Left lobe of liver (tissue), 2 donors: ENCODE measurements around the gene GLYATL1. TPM values are rescaled to one million over a fixed set of nuclear protein-coding genes. Genes with fewer than 3 reads are reported as not detected.

Experiments
- ATAC-seq: fragments of 200-7000 bp; cut with Tn5 transposase; one replicate; pipeline ENCODE4 v1.9.1; 2020; ENCODE audit warnings: mild to moderate bottlenecking, moderate library complexity
- DNase-seq: peaks from one replicate; pipeline ENCODE4 v3.0.0-alpha.2; 2020; ENCODE audit warnings: low spot score
- total RNA-seq: library from RNA; stranded (reverse); gene quantifications from one replicate; pipeline ENCODE4 v1.2.1, GENCODE V29; 2021
- donor health status: DM: no; HTN: no; CAD: no; lungs with moderate emphysema.
- donor health status: DM: no; HTN: yes; CAD: no.

The GLYATL1 gene
- total RNA-seq, 1 donor from 2014 or later = 374 TPM

DNA sequence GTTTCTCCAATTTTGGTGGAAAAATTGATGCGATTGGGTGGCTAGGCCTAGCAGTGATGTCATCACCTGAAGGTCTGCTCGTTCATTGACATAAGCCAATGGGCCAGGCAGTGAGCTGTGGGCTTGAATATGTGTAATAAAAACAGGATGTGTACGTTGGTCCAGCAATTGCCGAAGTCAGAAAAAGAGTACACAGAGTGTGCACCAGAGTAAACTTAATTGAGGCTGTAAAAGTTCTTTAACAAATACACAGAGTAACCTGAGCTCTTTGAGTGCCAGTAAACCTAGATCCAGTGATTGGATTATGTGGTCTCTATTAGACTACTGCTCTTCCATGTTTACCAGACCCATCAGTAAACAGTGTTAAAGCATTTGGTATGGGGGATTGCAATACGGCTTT is 13.0 kb upstream of the GLYATL1 start:
- DNase-seq (no peak), ATAC-seq (no peak)

DNA sequence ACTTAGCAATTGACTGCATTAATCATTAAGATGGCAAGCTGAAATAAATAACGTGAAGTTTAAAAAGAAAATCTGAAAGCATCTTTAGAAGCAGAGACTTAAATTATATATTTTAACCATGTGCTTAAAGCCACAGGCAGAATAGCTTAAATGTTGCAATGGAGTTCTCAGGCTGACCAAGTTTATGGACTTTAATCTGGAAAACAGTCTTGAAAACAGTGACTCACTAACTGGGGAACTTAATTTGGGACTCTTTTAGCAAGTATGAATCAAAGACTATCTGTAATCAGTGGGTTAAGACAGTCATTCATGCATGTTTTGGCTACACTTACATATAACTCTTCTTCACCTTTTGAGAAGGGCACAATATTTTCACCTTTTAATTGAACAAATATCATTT is 12.6 kb upstream of the GLYATL1 start:
- ATAC-seq (peak; percentile 3), DNase-seq (no peak)

DNA sequence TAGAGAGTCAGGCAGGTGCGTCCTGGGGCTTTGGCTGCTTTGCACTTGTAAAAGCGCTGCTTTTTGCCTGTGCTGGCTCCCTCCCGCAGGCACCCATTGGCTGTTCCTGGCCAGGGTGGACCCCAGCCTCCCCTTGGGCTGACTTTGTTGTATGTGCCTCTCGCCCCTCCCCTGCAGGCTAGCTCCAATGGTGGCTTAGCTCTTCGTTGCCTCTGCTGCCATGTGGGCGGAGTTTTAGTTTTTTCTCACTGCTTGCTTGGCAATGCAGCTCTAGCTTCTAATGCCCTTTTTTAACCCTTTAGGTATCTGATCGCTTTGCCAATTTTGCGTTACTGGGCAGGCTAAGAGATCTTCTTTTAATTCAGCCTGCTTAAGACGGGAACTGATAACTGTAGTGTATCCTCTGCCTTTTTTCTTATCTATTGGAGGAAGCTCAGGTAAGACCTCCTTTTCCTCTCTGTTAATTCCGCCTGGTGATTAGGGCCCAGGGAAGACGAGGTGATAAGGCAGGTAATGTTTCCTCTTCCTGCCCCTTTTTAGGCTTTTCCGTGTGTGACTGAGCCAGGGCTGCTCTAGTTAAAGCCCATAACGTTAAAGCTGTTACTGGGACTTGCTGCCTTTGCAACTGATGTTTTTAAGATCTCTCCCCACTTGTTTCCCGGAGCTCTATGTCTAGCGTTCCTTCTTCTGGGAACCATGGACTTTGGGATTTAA is 11.7 kb upstream of the GLYATL1 start:
- ATAC-seq = peak; percentile 90
- peak; percentile 96 for DNase-seq

DNA sequence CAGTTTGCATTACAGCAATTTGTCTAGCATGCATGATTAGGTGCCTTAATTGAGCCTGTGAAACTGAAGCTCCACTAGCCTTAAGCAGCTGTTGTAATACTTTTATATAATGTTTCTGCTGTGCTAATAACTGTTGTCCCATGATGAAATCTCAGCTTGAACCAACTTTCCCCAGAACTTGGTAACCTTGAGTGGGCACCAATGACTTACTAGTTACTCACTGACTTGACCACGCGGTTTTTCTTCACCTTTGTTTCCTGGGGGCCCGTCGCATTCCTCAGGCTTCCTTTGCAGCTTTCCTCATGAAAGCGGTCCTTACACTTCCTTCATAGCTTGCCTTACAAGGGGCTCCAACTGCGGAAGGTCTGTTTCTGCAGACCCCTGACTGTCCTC is 11.2 kb upstream of the GLYATL1 start:
- ATAC-seq = peak; percentile 5
- DNase-seq = no peak

DNA sequence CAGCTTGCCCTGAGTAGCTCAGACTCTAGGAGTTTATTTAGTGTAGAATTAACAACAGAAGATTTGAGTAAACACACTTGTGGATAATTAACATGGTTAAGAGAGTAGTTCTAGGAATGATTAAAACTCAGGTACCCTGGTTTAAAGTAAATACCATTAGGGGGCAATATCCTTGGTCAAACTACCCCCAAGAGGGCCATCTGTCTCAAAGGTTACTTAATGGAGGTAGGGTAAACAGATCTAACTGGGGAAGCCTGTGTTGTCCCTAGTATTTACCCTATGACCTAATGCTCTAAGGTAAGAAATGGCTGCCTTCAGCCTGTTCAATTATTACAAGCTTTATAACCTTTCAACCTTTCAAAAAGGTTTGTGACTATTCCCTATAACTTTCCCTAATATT is 10.6 kb upstream of the GLYATL1 start:
- DNase-seq (no peak), ATAC-seq (peak; percentile 34)

DNA sequence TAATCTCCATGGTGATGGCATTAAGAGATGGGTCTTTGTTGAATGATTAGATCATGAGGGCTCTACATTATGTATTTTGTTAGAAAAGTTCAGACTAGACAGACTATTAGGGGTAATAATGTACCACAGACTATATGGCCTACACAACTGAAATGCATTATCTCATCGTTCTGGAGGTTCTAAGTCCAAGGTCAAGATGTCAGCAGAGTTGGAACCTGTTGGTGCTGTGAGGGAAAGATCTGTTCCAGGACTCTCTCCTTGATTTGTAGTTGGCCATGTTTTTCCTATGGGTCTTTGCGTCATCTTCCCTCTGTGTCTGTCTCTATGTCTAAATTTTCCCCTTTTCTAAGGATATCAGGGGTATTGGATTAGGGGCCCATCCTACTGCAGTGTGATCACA is 8.4 kb upstream of the GLYATL1 start:
- no peak for DNase-seq
- ATAC-seq = no peak

DNA sequence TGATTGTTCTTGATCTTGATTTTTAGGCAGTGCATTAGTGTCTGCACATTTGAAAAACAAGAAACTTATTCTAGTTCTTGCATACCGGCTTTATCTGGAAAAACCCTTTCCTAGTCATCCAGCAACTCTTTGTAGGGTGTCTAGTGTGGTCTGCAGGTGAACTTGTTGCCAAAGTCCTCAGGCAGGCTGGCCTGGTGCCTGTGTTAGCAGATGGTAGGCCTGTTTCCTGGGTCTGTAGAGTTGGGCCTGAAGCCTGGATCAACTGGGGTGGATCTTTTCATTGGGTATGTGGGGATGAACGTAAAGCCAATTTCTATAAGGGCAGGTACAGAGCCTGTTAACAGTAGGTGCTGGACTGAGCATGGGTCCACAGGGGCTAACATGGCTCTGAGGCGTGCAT is 5.6 kb upstream of the GLYATL1 start:
- DNase-seq (no peak), ATAC-seq (peak; percentile 51)

DNA sequence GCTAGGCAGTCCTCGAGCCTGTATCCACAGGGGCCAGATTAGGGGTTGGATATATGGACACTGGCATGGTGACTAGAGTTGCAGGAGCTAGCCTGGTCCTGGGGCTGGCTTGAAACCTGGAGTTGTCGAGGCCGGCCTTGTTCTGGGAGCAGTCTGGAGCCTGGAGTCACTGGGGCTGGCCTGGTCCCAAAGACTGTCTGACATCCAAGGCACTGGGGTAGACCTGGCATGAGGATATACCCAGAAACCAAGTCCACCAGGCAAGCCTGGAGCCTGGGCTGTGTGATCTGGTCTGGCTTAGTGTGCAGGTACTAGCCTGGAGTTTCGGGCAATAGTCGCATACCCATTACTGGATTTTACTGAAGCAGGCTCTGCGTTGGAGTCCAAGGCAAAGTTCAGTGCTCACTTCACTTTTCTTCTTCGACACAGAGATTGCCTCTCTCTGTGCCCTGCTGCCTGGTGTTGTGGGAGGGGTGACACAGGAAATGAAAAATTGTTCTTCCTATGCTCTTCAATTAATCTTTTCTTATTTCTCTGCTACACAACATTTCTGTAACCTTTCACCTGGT is 4.3 kb upstream of the GLYATL1 start:
- DNase-seq = no peak
- peak; percentile 59 for ATAC-seq

DNA sequence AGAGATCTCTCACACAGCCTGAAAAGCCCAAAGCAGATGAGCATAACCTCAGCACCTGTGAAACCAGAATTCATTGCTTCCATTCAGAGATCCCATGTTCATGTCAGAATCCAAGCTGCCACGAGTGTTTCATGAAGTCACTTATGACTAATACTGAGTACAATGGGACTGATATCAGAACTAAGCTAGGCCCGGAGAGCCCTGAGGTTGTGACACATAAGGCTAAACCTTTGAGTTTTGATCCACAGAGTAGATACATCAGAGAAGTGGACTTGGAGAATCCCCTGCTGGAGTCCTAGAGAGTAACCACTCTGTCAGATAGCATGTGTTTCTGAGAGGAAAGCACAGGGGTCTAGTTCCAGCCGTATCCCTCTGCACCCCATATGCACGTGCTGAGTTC is 890 bp upstream of the GLYATL1 start:
- DNase-seq (no peak), ATAC-seq (no peak)

DNA sequence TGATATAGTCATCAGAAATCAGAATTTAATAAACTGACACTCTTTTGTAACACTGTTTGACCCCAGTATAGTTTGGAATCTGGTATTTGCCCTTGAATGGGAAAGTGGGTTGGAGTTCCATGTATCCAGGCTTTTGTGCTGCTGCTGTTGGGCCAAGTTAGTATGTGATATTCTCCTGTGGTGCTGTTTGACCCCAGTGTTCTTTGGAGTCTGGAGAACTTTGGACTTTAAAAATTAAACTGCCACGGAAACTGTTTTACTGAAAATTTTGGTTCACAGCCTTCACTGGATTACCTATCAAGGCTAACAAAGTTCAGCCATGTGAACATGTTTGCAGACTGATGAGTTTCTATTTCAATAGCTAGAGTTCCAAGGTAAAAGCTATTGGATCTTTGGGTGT is 740 bp downstream of the GLYATL1 start:
- DNase-seq = peak; percentile 63
- peak; percentile 74 for ATAC-seq

DNA sequence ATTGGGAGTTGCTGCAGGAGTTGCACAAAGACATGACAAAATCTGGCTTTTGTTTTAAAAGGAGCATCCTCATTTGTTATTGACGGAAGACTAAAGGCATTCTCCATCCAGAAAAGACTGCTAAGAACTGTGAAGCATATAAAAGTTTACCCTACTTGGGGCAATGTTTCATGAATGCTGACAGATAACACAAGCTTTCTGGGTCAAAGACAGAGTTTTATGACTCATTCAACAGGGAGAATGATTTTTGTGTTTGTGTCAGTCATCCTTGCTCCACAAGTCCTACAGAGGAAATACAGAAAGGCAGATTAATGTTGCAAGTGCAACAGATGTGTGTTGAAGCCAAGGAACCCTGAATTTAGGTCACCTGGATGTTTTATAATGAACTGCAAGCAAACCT is 2.5 kb downstream of the GLYATL1 start:
- DNase-seq (no peak), ATAC-seq (peak; percentile 25)

DNA sequence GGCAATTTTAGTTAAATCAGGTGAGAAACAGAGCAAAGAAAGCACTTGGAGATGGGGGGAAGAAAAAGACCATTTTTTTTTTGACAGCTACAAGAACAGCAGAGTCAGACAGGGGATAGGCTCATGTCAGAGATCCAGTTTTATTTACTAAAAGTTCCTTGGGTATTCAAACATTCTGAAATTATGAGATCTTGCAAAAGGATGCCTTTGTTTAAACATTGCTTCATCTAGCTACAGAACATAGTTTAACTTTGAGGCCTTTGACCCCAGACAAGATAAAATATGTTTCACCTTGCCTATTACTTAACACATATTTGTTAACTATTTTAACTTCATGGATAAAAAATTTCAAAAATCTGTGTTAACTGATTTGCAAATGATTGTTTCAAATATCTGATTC is 6.4 kb downstream of the GLYATL1 start:
- ATAC-seq (peak; percentile 60), DNase-seq (no peak)

DNA sequence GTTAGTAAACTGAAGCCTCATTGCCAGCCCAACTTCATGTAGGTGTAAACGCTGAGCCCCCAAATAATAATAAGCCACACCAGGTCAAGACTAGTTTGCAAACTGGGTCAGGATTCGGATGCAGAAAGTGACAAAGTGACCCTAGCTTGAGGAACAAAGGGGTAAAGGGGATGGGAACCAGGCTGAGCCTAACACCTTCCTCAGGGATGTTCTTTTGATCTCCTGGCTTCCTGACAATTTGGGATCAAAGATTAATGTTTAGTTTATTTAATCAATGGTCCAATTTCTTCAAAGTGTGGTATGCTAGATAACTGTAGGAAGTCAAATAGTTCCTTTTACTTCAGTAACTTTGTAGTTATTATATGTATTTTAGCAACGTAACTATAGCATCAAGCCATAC is 9.9 kb downstream of the GLYATL1 start:
- ATAC-seq (peak; percentile 57), DNase-seq (no peak)

DNA sequence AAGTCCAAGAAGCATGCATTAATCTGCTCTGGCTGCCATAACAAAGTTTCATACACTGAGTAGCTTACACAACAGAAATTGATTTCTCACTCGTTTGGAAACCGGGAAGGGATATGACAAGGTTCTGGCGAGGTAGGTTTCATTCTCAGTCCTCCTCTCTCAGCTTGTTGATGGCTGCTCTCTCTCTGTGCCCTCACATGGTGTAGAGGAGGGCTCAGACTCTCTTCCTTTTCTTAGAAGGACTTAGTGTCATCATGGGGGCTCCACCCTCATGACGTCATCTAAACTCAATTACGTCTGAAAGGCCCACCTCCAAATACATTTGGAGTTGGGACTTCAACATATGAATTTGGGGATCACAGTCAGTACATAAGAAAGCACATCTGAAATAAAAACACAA is 18.6 kb downstream of the GLYATL1 start:
- DNase-seq = no peak
- peak; percentile 68 for ATAC-seq

DNA sequence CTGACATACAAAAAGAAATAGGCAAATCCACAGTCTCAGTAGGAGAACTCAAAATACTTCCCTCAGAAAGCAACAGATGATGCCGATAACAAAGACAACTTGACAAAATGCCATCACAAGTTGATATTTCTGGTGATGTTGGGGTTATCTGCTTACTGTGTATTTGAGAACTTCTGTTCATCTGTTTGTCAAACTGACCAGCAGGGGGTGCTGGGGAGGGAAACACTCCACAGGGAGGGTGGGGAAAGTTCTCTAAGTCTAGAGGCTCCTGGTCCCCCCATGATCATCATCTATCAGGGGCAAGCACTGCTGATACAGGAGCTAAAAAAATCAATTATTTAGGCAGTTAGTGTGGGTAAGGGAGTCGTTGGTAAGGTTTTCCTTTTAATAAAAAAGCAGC is 19.2 kb downstream of the GLYATL1 start:
- DNase-seq (no peak), ATAC-seq (peak; percentile 74)

DNA sequence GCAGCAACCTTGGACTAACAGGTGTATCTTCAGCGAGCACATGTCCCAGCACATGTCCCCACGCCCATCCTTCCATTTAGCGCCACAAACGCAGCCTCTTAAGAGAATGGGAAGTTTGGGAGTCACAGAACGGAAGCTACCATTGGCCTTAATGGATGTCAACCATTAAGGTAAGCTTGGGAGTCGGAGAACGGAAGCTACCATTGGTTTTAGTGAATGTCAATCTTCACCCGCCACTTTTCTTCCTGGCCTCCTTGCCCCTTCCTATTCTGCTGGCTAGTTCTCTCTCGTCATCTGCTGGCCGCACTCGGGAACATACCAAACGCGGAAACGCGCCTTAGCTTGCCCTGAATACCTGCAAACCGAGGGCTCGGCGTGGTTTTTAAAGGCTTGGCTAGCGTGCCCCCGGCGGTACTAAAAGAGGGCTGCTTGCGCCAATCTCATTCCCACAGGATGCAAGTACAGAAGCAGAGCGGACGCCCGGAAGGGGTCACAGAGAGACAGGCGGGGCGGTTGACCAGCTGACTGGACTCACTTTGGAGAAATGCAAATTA is 24.3 kb downstream of the GLYATL1 start:
- peak; percentile 54 for DNase-seq
- ATAC-seq = peak; percentile 74

DNA sequence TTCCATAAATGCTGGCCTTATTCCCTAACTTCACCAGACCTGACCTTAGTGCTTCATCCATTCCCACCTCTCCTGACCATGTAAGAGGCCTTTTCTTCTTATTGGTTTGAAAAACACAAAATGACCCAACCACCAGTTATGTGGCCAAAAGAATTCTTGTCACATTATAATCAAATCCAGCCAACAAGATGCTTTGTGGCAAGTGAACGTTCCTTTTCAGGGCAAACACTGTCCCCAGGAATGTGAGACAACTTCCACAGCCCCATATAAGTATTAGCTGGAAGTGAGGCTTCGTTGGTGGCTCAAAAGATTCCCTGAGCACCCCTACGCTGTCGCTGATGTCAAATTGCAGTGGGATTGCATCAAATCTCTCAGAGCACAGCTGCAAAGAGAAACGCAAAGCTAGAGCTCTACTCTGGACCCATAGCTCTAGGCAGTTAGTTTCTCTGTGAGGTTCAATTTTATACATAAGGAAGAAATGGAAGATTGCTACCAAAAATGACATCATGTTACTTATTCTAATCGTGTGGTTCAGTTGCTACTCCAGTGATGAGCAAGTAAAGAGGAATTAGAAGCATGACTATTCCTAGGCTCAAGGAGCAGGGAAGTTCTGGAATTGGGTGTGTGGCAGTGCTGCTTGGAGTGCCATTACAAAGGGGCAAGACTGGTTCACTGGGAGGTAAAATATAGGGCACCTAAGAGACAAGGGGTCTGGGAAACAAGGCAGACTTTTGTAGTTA is 26.1 kb downstream of the GLYATL1 start:
- ATAC-seq (no peak), DNase-seq (no peak)

DNA sequence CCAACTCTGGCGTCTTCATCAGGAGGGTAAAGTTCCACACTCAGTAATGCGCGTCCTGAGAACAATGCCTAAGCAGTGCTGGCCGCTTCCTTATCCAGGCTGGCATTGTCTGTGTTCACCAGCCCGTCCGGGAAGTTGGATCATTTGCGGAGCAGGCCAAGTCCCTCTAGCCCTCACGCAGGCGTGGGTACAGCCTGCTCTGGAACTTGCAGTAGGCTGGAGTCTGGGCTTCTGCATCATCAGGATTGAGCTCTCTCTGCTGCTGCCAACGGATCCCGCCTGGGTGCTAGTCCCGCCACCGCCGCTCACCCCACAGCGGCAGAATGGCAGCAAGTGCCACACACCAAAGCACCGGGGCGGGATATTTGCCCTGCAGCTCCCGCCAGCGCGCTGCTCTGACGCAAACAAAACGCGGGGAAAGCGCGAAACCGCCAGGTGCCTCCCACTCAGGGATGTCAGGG is 29.0 kb downstream of the GLYATL1 start:
- DNase-seq = peak; percentile 68
- peak; percentile 83 for ATAC-seq

DNA sequence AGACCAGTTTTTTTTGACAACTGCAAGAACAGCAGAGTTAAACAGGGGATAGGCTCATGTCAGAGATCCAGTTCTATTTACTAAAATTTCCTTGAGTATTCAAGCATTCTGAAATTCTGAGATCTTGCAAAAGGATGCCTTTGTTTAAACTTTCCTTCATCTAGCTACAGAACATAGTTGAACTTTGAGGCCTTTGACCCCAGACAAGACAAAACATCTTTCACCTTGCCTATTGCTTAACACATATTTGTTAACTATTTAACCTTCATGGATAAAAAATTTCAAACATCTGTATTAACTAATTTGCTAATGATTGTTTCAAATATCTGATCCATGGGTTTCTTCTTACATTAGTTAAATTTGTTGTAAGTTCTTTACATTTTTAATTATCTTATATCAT is 38.2 kb downstream of the GLYATL1 start:
- no peak for DNase-seq
- peak; percentile 64 for ATAC-seq

DNA sequence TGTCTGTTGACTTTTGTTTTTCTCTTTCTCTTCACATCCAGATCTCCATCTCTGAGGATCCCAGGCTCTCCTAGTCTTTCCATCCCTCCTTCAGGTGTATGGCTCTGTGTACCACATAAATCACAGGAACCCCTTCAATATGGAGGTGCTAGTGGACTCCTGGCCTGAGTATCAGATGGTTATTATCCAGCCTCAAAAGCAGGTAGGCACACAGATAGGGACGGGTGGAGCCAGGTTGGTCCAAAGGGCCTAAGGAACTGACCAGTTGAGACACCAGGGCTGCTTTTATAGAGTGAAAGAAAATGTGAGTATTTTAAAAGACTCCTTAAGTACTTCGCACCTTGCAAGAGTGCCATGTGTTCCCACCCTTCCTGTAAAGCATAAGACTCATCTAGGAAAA is 39.9 kb downstream of the GLYATL1 start:
- ATAC-seq = no peak
- no peak for DNase-seq

DNA sequence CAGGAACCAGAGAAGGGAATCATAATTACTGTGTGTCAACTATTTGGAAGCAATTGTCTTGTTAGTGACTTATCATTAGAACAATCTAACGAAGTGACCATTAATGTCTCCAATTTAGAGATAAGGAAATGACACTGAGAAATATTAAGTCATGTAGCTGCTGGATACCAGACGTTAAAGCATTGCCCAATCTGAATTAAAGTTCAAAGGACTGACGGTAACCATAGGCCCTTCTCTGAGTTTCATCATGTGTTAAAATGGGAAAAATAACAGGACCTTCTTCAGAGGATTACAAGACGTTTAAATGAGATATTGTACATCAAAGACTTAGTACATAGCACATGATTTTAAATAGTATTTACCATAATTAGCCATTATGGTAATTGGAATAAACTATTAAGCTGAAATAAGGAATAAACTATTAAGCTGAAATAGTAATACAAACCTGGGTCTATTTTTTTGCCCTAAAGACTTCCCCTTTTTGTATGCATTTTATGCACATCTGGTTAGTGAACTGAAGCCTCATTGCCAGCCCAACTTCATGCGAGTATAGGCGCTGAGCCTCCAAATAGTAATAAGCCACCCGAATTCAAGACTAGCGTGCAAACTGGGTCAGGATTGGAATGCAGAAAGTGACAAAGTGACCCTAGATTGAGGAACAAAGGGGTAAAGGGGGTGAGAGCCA is 41.0 kb downstream of the GLYATL1 start:
- ATAC-seq = peak; percentile 49
- DNase-seq = no peak
